SU-DHL-6 (cell line): ENCODE results near the gene TAF1C.
"Not testable (repeated sequence)": the region's sequence is repeated elsewhere in the genome, so short reads cannot be mapped to it uniquely, and the experiment has no call there.

Experiments
- H2AFZ ChIP-seq: fragments of 200-600 bp; sonication (generic); 2 replicates; pipeline ENCODE4 v1.6.1; 2014; ENCODE audit warnings: low read depth, mild to moderate bottlenecking, moderate library complexity, mixed read lengths, antibody characterized with exemption, low read length; ENCODE audit not compliant: severe bottlenecking
- H3F3A ChIP-seq: fragments of 200-600 bp; shearing (Covaris generic); 2 replicates; pipeline ENCODE4 v1.6.0; 2016; ENCODE audit warnings: antibody characterized with exemption, mild to moderate bottlenecking; ENCODE audit not compliant: insufficient read depth
- H3K27ac ChIP-seq: fragments of 200-600 bp; sonication (generic); 2 replicates; pipeline ENCODE4 v1.5.1; 2016; ENCODE audit warnings: low read depth, mild to moderate bottlenecking, low read length, moderate library complexity, mixed read lengths
- H3K27me3 ChIP-seq: fragments of 200-600 bp; sonication (generic), shearing (Covaris generic); 2 replicates; pipeline ENCODE4 v1.6.0; 2014; ENCODE audit warnings: mild to moderate bottlenecking, low read length
- H3K36me3 ChIP-seq: fragments of 200-600 bp; sonication (generic); 2 replicates; pipeline ENCODE4 v1.6.1; 2014; ENCODE audit warnings: mild to moderate bottlenecking, low read length, mixed read lengths
- H3K4me2 ChIP-seq: fragments of 300-600, 200-600 bp; shearing (Covaris generic), sonication (generic); 2 replicates; pipeline ENCODE4 v1.6.0; 2014; ENCODE audit warnings: low read length, low read depth, mild to moderate bottlenecking; ENCODE audit not compliant: poor library complexity, severe bottlenecking
- H3K4me3 ChIP-seq: fragments of 200-600 bp; sonication (generic); 2 replicates; pipeline ENCODE4 v1.5.1; 2014; ENCODE audit warnings: antibody characterized with exemption, low read length, mild to moderate bottlenecking, mixed read lengths; ENCODE audit not compliant: insufficient read depth, poor library complexity, severe bottlenecking
- H3K79me2 ChIP-seq: fragments of 200-600 bp; sonication (generic); 2 replicates; pipeline ENCODE4 v1.6.1; 2014; ENCODE audit warnings: mild to moderate bottlenecking, low read length, moderate library complexity; ENCODE audit not compliant: insufficient read depth
- H3K9ac ChIP-seq: fragments of 200-600 bp; sonication (generic); 2 replicates; pipeline ENCODE4 v1.7.0; 2014; ENCODE audit warnings: mild to moderate bottlenecking, low read length
- H3K9me2 ChIP-seq: fragments of 200-600 bp; sonication (generic); replicated peaks from 2 replicates; pipeline ENCODE4 v1.6.1; 2014; ENCODE audit warnings: low read length; ENCODE audit not compliant: insufficient read depth
- H3K9me3 ChIP-seq: fragments of 200-600 bp; sonication (generic); 2 replicates; pipeline ENCODE4 v1.6.1; 2014; ENCODE audit warnings: low read length, mixed read lengths; ENCODE audit not compliant: insufficient read depth
- H4K20me1 ChIP-seq: fragments of 200-600 bp; sonication (generic); 2 replicates; pipeline ENCODE4 v1.6.1; 2014; ENCODE audit warnings: low read depth, mild to moderate bottlenecking, antibody characterized with exemption, low read length, moderate library complexity, mixed read lengths
- CTCF ChIP-seq: fragments of 200-600 bp; sonication (generic); IDR thresholded peaks from one replicate; pipeline ENCODE4 v1.5.1; 2017; ENCODE audit warnings: antibody characterized with exemption, mild to moderate bottlenecking, low read length, moderate library complexity; ENCODE audit not compliant: insufficient read depth, poor library complexity, severe bottlenecking
- EZH2phosphoT487 ChIP-seq: fragments of 200-600 bp; sonication (generic), shearing (Covaris generic); conservative IDR thresholded peaks from 2 replicates; pipeline ENCODE4 v1.6.1; 2018; ENCODE audit warnings: mild to moderate bottlenecking, antibody characterized with exemption, low read length, moderate library complexity, mixed read lengths

Gene TAF1C

GRCh38 chr16:84220851-84221250 lies 34.0 kb upstream of the TAF1C start:
- H3K9me2 ChIP-seq: no peaks in the 10 kb centered on the region
- no peak overlapping the region for H3K9ac ChIP-seq
- TF ChIP-seq CTCF (no peak), EZH2phosphoT487 (no peak)
- H2AFZ ChIP-seq: no peak overlapping the region
- H4K20me1 ChIP-seq: no peaks in the 10 kb centered on the region
- no peak overlapping the region for H3K4me3 ChIP-seq
- H3K9me3 ChIP-seq: no peaks in the 10 kb centered on the region
- no peaks in the 10 kb centered on the region for H3K36me3 ChIP-seq
- H3K79me2 ChIP-seq: no peaks in the 10 kb centered on the region
- H3K27ac ChIP-seq: no peak overlapping the region
- H3F3A ChIP-seq: no peaks in the 10 kb centered on the region
- no peak overlapping the region for H3K4me2 ChIP-seq
- no peaks in the 10 kb centered on the region for H3K27me3 ChIP-seq

DNA sequence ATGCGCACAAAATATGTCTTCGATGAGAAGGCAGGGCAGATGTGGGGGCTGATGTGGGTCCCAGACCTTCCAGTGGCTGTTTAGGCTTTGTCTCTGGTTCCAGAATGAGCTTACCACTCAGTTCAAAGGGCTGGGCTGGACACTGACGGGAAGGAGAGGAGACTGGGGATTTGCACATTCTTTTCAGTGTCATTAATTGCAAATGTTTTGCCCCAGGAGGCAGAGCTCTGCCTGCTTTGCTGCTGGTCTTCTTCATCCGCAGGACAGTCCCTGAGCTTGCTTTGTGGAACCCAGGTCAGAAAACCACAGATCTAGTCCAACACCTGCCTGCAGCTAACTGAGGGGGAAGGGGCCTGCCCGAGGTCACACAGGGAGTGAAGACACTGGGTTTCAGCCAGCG lies 32.1 kb upstream of the TAF1C start:
- Histone ChIP-seq H3K4me2 (no peak overlapping the region), H3K9ac (no peak overlapping the region), H2AFZ (no peak overlapping the region), H4K20me1 (no peaks in the 10 kb centered on the region), H3K79me2 (no peaks in the 10 kb centered on the region), H3K27me3 (no peaks in the 10 kb centered on the region), H3K9me2 (no peaks in the 10 kb centered on the region), H3K4me3 (no peak overlapping the region), H3K27ac (no peak overlapping the region), H3K9me3 (no peaks in the 10 kb centered on the region), H3K36me3 (no peaks in the 10 kb centered on the region), H3F3A (no peaks in the 10 kb centered on the region)
- no peak for TF ChIP-seq EZH2phosphoT487
- TF ChIP-seq CTCF: no peak

- H3K79me2 ChIP-seq: no peaks in the 10 kb centered on the region
- no peak overlapping the region for H3K27ac ChIP-seq
- H3F3A ChIP-seq: no peaks in the 10 kb centered on the region
- TF ChIP-seq EZH2phosphoT487 (no peak), CTCF (no peak)
- no peaks in the 10 kb centered on the region for H3K9me2 ChIP-seq
- no peak overlapping the region for H2AFZ ChIP-seq
- H3K36me3 ChIP-seq: no peaks in the 10 kb centered on the region
- H3K4me3 ChIP-seq: no peak overlapping the region
- no peak overlapping the region for H3K4me2 ChIP-seq
- no peaks in the 10 kb centered on the region for H4K20me1 ChIP-seq
- H3K27me3 ChIP-seq: no peaks in the 10 kb centered on the region
- H3K9ac ChIP-seq: no peak overlapping the region
- H3K9me3 ChIP-seq: no peaks in the 10 kb centered on the region
Observed at GRCh38 chr16:84218176-84218823, 31.4 kb upstream of the TAF1C start.

- H3K36me3 ChIP-seq, H2AFZ ChIP-seq, H3K4me2 ChIP-seq, H3K9ac ChIP-seq, H3K27ac ChIP-seq, H4K20me1 ChIP-seq, H3K9me2 ChIP-seq, H3K4me3 ChIP-seq, H3K9me3 ChIP-seq, H3K79me2 ChIP-seq, H3F3A ChIP-seq, H3K27me3 ChIP-seq: not testable (repeated sequence)
Observed at GRCh38 chr16:84216144-84216543, 29.3 kb upstream of the TAF1C start.
